Progenitor cell of endocrine pancreas (in vitro differentiated cells): ENCODE measurements around the gene ARNT2. TPM values are rescaled to one million over a fixed set of nuclear protein-coding genes. Genes with fewer than 3 reads are reported as not detected.

Experiments used
- DNase-seq: peaks from one replicate; pipeline ENCODE4 v3.0.0; 2021; ENCODE audit warnings: low spot score; ENCODE audit not compliant: unreplicated experiment
- H3K27ac Mint-ChIP-seq: 2 replicates; pipeline ENCODE4 v1.8.0; 2021; ENCODE audit warnings: mild to moderate bottlenecking, moderate library complexity, mixed read lengths
- H3K27me3 Mint-ChIP-seq: 2 replicates; pipeline ENCODE4 v1.8.0; 2021; ENCODE audit warnings: mixed read lengths
- H3K36me3 Mint-ChIP-seq: 2 replicates; pipeline ENCODE4 v1.8.0; 2022; ENCODE audit warnings: mixed read lengths; ENCODE audit not compliant: insufficient read depth
- H3K4me1 Mint-ChIP-seq: 2 replicates; pipeline ENCODE4 v1.8.0; 2021; ENCODE audit warnings: low read depth, mixed read lengths
- H3K4me3 Mint-ChIP-seq: 2 replicates; pipeline ENCODE4 v1.8.0; 2021; ENCODE audit warnings: low read depth, mild to moderate bottlenecking, moderate library complexity, mixed read lengths
- H3K9me3 Mint-ChIP-seq: 2 replicates; pipeline ENCODE4 v1.8.0; 2021; ENCODE audit warnings: low read depth, mixed read lengths
- total RNA-seq: library from RNA; stranded (reverse); gene quantifications from 2 replicates; pipeline ENCODE4 v1.2.1, GENCODE V29; 2021
- TF ChIP-seq, protein P1 (sequence below): fragments of 200-600 bp; sonication (generic); IDR thresholded peaks from one replicate; pipeline ENCODE4 v1.5.0; 2021; ENCODE audit warnings: antibody characterized with exemption, mild to moderate bottlenecking; ENCODE audit not compliant: unreplicated experiment

ARNT2 gene
- total RNA-seq, 1 donor from 2014 or later, result 37.3 TPM

DNA sequence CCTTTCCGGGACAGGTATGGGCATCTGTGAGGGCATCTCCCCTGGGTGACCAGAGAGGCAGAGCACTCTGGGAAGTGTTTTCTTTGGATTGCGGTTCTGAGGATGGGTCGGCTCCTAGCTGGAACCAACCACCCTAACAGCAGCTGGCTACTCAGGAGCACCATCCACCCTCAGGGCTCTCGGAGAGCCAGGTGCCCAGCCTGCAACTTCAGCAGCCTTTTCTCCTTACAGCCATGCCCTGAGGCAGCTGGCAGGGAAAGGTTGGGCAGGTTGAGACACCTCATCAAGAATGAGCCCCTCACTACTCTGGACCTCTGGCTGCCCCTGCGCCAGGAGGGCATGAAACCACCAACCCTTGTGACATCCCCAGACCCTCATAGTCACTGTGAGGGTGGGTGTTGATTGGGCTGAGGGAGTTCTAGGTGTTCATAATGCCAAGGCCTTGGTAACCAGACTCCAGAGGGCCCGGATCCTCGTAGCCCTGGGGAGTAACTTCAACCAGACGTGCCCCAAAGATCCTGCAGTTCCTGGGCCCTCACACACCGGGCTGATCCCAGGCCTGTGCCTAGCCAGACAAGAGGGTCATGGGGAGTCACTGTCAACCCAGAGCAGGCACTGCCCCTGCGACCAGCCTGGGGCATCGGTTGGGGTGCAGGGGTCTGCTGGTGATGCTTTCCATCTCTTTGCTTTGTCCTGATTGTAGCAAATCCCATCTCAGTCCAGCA lies 176.5 kb downstream of the ARNT2 start:
- TF ChIP-seq, protein P1, sequence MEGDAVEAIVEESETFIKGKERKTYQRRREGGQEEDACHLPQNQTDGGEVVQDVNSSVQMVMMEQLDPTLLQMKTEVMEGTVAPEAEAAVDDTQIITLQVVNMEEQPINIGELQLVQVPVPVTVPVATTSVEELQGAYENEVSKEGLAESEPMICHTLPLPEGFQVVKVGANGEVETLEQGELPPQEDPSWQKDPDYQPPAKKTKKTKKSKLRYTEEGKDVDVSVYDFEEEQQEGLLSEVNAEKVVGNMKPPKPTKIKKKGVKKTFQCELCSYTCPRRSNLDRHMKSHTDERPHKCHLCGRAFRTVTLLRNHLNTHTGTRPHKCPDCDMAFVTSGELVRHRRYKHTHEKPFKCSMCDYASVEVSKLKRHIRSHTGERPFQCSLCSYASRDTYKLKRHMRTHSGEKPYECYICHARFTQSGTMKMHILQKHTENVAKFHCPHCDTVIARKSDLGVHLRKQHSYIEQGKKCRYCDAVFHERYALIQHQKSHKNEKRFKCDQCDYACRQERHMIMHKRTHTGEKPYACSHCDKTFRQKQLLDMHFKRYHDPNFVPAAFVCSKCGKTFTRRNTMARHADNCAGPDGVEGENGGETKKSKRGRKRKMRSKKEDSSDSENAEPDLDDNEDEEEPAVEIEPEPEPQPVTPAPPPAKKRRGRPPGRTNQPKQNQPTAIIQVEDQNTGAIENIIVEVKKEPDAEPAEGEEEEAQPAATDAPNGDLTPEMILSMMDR, result no peak
- Mint-ChIP-seq H3K27me3 (no peaks in the 10 kb centered on the region), H3K27ac (no peak overlapping the region), H3K4me1 (peaks cover 14% of the 10 kb centered on the region), H3K36me3 (peaks cover 12% of the 10 kb centered on the region), H3K4me3 (no peak overlapping the region), H3K9me3 (no peaks in the 10 kb centered on the region)
- no peak for DNase-seq

DNA sequence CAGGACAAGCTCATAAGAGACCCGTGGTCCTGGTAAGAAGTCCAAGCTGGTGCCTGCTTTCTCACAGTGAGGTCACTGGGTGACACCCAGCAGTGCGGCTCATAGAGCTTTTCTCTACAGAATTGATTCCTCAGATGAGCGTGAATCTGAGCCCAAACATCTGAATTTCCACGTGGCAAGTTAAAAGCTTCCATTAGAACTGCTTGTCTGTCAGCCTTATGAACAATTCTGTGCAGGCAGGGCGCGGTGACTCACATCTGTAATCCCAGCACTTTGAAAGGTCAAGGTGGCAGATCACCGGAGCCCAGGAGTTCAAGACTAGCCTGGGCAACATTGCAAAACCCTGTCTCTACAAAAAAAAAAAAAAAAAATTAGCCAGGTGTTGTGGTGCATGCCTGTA lies 177.8 kb downstream of the ARNT2 start:
- Mint-ChIP-seq H3K36me3 (peaks cover 9% of the 10 kb centered on the region), H3K27me3 (no peaks in the 10 kb centered on the region), H3K4me1 (peaks cover 14% of the 10 kb centered on the region), H3K27ac (no peak overlapping the region), H3K9me3 (no peaks in the 10 kb centered on the region), H3K4me3 (no peak overlapping the region)
- no peak for DNase-seq
- TF ChIP-seq, protein P1, result no peak

GRCh38 chr15:80582816-80583423 lies 178.7 kb downstream of the ARNT2 start:
- H3K27ac Mint-ChIP-seq, result no peak overlapping the region
- TF ChIP-seq, protein P1, result no peak

GRCh38 chr15:80584561-80584964 lies 180.4 kb downstream of the ARNT2 start:
- Mint-ChIP-seq H3K27ac (peak overlapping the region; percentile 35), H3K4me3 (no peak overlapping the region), H3K27me3 (no peaks in the 10 kb centered on the region), H3K36me3 (peaks cover 7% of the 10 kb centered on the region), H3K9me3 (no peaks in the 10 kb centered on the region), H3K4me1 (peaks cover 14% of the 10 kb centered on the region)
- TF ChIP-seq, protein P1, result no peak
- DNase-seq, result no peak

More at GRCh38 chr15:80582816-80583423, 178.7 kb downstream of the ARNT2 start:
- Mint-ChIP-seq H3K27me3 (no peaks in the 10 kb centered on the region), H3K4me1 (peaks cover 14% of the 10 kb centered on the region), H3K4me3 (no peak overlapping the region), H3K36me3 (peaks cover 3% of the 10 kb centered on the region), H3K9me3 (no peaks in the 10 kb centered on the region)
- DNase-seq, result no peak

- Mint-ChIP-seq H3K36me3 (peaks cover 7% of the 10 kb centered on the region), H3K27ac (no peak overlapping the region), H3K4me1 (peaks cover 14% of the 10 kb centered on the region), H3K4me3 (no peak overlapping the region), H3K9me3 (no peaks in the 10 kb centered on the region), H3K27me3 (no peaks in the 10 kb centered on the region)
- TF ChIP-seq, protein P1, result no peak
- DNase-seq, result no peak
These were observed 180.9 kb downstream of the ARNT2 start for GRCh38 chr15:80584973-80585525.
